Measurements from ENCODE around the gene CLEC18B. TPM values are rescaled to one million over a fixed set of nuclear protein-coding genes. Genes with fewer than 3 reads are reported as not detected.
"Not testable (repeated sequence)": the region's sequence is repeated elsewhere in the genome, so short reads cannot be mapped to it uniquely, and the experiment has no call there.

CLEC18B gene
- total RNA-seq, 6 donors from 2014 or later, result 0.86 to 5.2 (median 1.5) TPM; not detected in 2

- not testable (repeated sequence) for H3K4me3 ChIP-seq, H3K27me3 ChIP-seq, H3K27ac ChIP-seq, H3K4me1 ChIP-seq, H3K9me3 ChIP-seq, H3K36me3 ChIP-seq
- 35 to 38% methylated on average over 6 to 7 of the region's 7 CpGs for WGBS, 2 donors
- ATAC-seq (ENCODE audit: low FRiP score in 2 of 2) (peak; percentile 19 to 57), DNase-seq (peak in 1 of 2 donors; percentile 3)
Measured at GRCh38 chr16:74396521-74397017, 24.7 kb downstream of the CLEC18B start.

- DNase-seq; H3K9me3 ChIP-seq; H3K4me3 ChIP-seq; H3K27ac ChIP-seq; H3K4me1 ChIP-seq; H3K36me3 ChIP-seq; ATAC-seq (ENCODE audit: low FRiP score in 2 of 2); H3K27me3 ChIP-seq: not testable (repeated sequence)
- WGBS, 2 donors, result 84 to 89% methylated on average over 3 to 4 of the region's 5 CpGs
Measured at GRCh38 chr16:74394604-74395003, 26.7 kb downstream of the CLEC18B start.

GRCh38 chr16:74394131-74394530, 27.1 kb downstream of the CLEC18B start:
- DNase-seq; H3K27ac ChIP-seq; H3K9me3 ChIP-seq; H3K36me3 ChIP-seq; H3K4me3 ChIP-seq; H3K4me1 ChIP-seq; H3K27me3 ChIP-seq; ATAC-seq (ENCODE audit: low FRiP score in 2 of 2): not testable (repeated sequence)
- WGBS, 2 donors, result 93 to 94% methylated on average over 9 of the region's 9 CpGs

- DNase-seq; H3K4me3 ChIP-seq; H3K9me3 ChIP-seq; H3K27me3 ChIP-seq; ATAC-seq (ENCODE audit: low FRiP score in 2 of 2); H3K4me1 ChIP-seq; H3K27ac ChIP-seq; H3K36me3 ChIP-seq: not testable (repeated sequence)
- WGBS, 2 donors, result 83 to 88% methylated on average over 8 to 9 of the region's 13 CpGs
Measured at GRCh38 chr16:74391454-74392050, 29.7 kb downstream of the CLEC18B start.

- ATAC-seq (ENCODE audit: low FRiP score in 2 of 2); H3K4me3 ChIP-seq; DNase-seq; H3K9me3 ChIP-seq; H3K36me3 ChIP-seq; H3K27me3 ChIP-seq; H3K4me1 ChIP-seq; H3K27ac ChIP-seq: not testable (repeated sequence)
- 40 to 77% methylated on average over 1 to 4 of the region's 6 CpGs for WGBS, 2 donors
Measured at GRCh38 chr16:74382339-74383034, 38.8 kb downstream of the CLEC18B start.

GRCh38 chr16:74373847-74374184, 47.5 kb downstream of the CLEC18B start:
- ATAC-seq (ENCODE audit: low FRiP score in 2 of 2), result peak in 1 of 2 donors; percentile 12

GRCh38 chr16:74372953-74373846, 48.1 kb downstream of the CLEC18B start:
- TF ChIP-seq CTCF (IDR thresholded peaks at IDR 0.05) (no peak), POLR2AphosphoS5 (IDR thresholded peaks at IDR 0.05) (no peak)

More at GRCh38 chr16:74373847-74374184, 47.5 kb downstream of the CLEC18B start:
- 96% methylated on average over 9 of the region's 9 CpGs for WGBS, 2 donors
- not testable (repeated sequence) for H3K9me3 ChIP-seq, H3K27ac ChIP-seq, H3K4me3 ChIP-seq, H3K27me3 ChIP-seq, H3K36me3 ChIP-seq, DNase-seq, H3K4me1 ChIP-seq

GRCh38 chr16:74372369-74372768, 48.9 kb downstream of the CLEC18B start:
- Histone ChIP-seq H3K27ac (no peak overlapping the region), H3K27me3 (no peaks in the 10 kb centered on the region), H3K9me3 (no peaks in the 10 kb centered on the region), H3K4me1 (peaks cover 0 to 2% (median under 1%) of the 10 kb centered on the region in 4 donors), H3K4me3 (no peak overlapping the region), H3K36me3 (no peaks in the 10 kb centered on the region)
- DNase-seq, result no peak
- TF ChIP-seq CTCF (IDR thresholded peaks at IDR 0.05) (no peak), EP300 (IDR thresholded peaks at IDR 0.05) (no peak), POLR2A (IDR thresholded peaks at IDR 0.05) (no peak), POLR2AphosphoS5 (IDR thresholded peaks at IDR 0.05) (no peak)
- ATAC-seq (ENCODE audit: low FRiP score in 2 of 2), result no peak
- WGBS, 2 donors, result 79 to 86% methylated on average over 5 of the region's 5 CpGs

More at GRCh38 chr16:74372953-74373846, 48.1 kb downstream of the CLEC18B start:
- 86 to 88% methylated on average over 10 of the region's 10 CpGs for WGBS, 2 donors
- Histone ChIP-seq H3K27ac (no peak overlapping the region), H3K27me3 (no peaks in the 10 kb centered on the region), H3K4me1 (peaks cover 0 to 2% (median 0%) of the 10 kb centered on the region in 4 donors), H3K36me3 (no peaks in the 10 kb centered on the region), H3K4me3 (no peak overlapping the region), H3K9me3 (no peaks in the 10 kb centered on the region)
- no peak for DNase-seq
- ATAC-seq (ENCODE audit: low FRiP score in 2 of 2), result peak in 1 of 2 donors; percentile 4

GRCh38 chr16:74370338-74371135, 50.7 kb downstream of the CLEC18B start:
- not testable (repeated sequence) for H3K27me3 ChIP-seq; H3K9me3 ChIP-seq; ATAC-seq (ENCODE audit: low FRiP score in 2 of 2); DNase-seq; H3K27ac ChIP-seq; H3K4me3 ChIP-seq; H3K36me3 ChIP-seq
- WGBS, 2 donors, result 88% methylated on average over 20 of the region's 20 CpGs
- H3K4me1 ChIP-seq, result peaks cover 11 to 17% (median 13%) of the 10 kb centered on the region in 4 donors

All from upper lobe of left lung (tissue), 6 donors.